GM12875 (cell line): Measurements from ENCODE around the gene NR1H2.

Source experiments
- H3K4me3 ChIP-seq: one replicate; pipeline ENCODE4 v1.5.1; 2011; ENCODE audit warnings: low read depth, low read length, control low read depth
- CTCF ChIP-seq: IDR thresholded peaks from 2 replicates; pipeline ENCODE4 v1.5.1; 2011; ENCODE audit warnings: low read depth, mild to moderate bottlenecking, control low read depth, inconsistent platforms, low read length, moderate library complexity, borderline replicate concordance; ENCODE audit not compliant: insufficient read depth

The NR1H2 gene

GRCh38 chr19:50377517-50377916 lies 1.3 kb downstream of the NR1H2 start:
- H3K4me3 ChIP-seq = no peak overlapping the region

GRCh38 chr19:50378169-50378862 lies 2.1 kb downstream of the NR1H2 start:
- no peak overlapping the region for H3K4me3 ChIP-seq
- TF ChIP-seq CTCF = no peak

More at GRCh38 chr19:50377517-50377916, 1.3 kb downstream of the NR1H2 start:
- no peak for TF ChIP-seq CTCF

- TF ChIP-seq CTCF = no peak
- H3K4me3 ChIP-seq = no peak overlapping the region
Measured at GRCh38 chr19:50378863-50379236, 2.6 kb downstream of the NR1H2 start.

GRCh38 chr19:50379602-50380001 lies 3.3 kb downstream of the NR1H2 start:
- TF ChIP-seq CTCF = no peak
- no peak overlapping the region for H3K4me3 ChIP-seq

- no peak overlapping the region for H3K4me3 ChIP-seq
- no peak for TF ChIP-seq CTCF
Measured at GRCh38 chr19:50380137-50380536, 3.9 kb downstream of the NR1H2 start.

GRCh38 chr19:50380751-50381151 lies 4.5 kb downstream of the NR1H2 start:
- H3K4me3 ChIP-seq = no peak overlapping the region
- no peak for TF ChIP-seq CTCF

GRCh38 chr19:50381881-50382729 lies 5.8 kb downstream of the NR1H2 start:
- no peak overlapping the region for H3K4me3 ChIP-seq
- no peak for TF ChIP-seq CTCF
